ENCODE results near the gene TH. TPM values are rescaled to one million over a fixed set of nuclear protein-coding genes. Genes with fewer than 3 reads are reported as not detected.
A peak's percentile ranks its signal among the peaks of the same experiment; 100 is the strongest.
"Not testable (repeated sequence)": the region's sequence is repeated elsewhere in the genome, so short reads cannot be mapped to it uniquely, and the experiment has no call there.

Gene TH
- total RNA-seq, 2 donors from 2014 or later: not detected

DNA sequence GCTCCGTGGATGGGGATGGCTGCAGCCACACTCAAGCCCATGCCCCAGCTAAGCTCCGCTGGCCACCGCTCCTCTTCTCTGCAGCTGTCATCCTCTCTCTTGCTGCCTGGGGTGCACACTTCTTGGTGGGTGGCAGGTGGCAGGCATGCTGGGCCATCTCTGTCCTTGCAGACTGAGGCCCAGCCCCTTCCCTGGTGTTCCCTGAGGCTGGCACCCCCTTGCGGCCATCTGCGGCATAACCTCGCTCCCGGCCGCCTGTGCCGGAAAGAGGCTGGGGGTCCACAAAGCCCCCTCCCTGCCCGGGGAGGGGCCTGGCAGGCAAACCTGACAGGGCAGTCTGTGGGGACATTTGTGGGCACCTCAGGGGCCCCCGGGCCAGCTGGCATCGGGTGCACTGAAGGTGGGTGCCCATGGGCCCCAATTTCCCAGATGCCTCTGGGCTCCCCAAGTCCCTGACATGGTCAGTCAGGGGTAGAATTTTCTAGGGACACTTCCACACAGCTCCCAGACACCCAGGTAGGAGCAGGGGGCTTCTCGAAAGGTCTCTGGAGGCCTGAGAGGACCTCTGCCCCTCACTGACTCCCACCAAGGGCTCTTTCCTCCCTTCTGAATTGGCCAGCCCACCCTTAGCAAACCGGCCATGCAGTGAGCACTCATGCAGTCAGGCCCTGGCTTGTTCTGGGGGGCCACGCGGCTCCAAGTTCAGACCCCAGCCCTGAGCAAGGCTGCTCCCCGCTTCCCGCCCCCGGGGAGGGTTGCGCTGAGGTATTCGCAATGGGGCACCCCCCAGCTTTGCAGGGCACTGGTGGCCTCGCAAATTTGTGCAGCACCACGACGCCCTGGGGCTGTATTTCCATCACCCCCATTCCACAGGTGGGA is 23.5 kb upstream of the TH start:
- Mint-ChIP-seq H3K27me3 (peaks cover 19% of the 10 kb centered on the region), H3K36me3 (ENCODE audit: low read depth) (no peaks in the 10 kb centered on the region), H3K9me3 (no peaks in the 10 kb centered on the region), H3K4me3 (no peak overlapping the region), H3K27ac (no peak overlapping the region), H3K4me1 (peaks cover 14% of the 10 kb centered on the region)
- ATAC-seq (replicated peaks): no peak

- not testable (repeated sequence) for H3K27ac Mint-ChIP-seq; ATAC-seq (replicated peaks); H3K4me3 Mint-ChIP-seq; H3K9me3 Mint-ChIP-seq; H3K36me3 Mint-ChIP-seq (ENCODE audit: low read depth)
- peaks cover 23% of the 10 kb centered on the region for H3K27me3 Mint-ChIP-seq
- peaks cover 14% of the 10 kb centered on the region for H3K4me1 Mint-ChIP-seq
Observed at GRCh38 chr11:2193888-2194595, 22.4 kb upstream of the TH start.

GRCh38 chr11:2193099-2193887 is 21.7 kb upstream of the TH start:
- peaks cover 23% of the 10 kb centered on the region for H3K27me3 Mint-ChIP-seq
- no peaks in the 10 kb centered on the region for H3K36me3 Mint-ChIP-seq (ENCODE audit: low read depth)
- no peak overlapping the region for H3K4me3 Mint-ChIP-seq
- no peak for ATAC-seq (replicated peaks)
- no peak overlapping the region for H3K27ac Mint-ChIP-seq
- peaks cover 14% of the 10 kb centered on the region for H3K4me1 Mint-ChIP-seq
- H3K9me3 Mint-ChIP-seq: no peaks in the 10 kb centered on the region

DNA sequence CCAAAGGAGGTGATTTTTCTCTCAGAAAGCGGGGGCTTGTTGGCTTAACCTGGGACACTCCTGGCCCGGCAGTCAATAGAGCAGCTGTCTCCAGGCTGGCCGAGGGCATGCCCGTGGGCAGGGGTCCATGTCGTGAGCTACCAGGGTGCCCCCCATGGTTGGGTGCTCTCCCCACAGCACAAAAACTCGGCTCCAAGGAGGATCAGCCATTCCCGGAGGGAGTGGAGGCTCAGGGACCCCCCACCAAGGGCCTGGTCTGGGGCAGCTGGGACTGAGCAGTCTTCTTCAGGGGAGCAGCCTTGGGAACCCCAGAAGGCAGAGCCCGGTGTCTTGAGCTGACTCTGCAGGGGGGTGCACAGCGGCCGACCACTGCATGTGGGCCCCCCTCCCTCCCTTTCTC is 20.8 kb upstream of the TH start:
- ATAC-seq (replicated peaks): no peak
- Mint-ChIP-seq H3K4me1 (peaks cover 14% of the 10 kb centered on the region), H3K27ac (no peak overlapping the region), H3K4me3 (no peak overlapping the region), H3K36me3 (ENCODE audit: low read depth) (no peaks in the 10 kb centered on the region), H3K9me3 (no peaks in the 10 kb centered on the region), H3K27me3 (peaks cover 23% of the 10 kb centered on the region)

GRCh38 chr11:2191883-2192282 is 20.3 kb upstream of the TH start:
- Mint-ChIP-seq H3K36me3 (ENCODE audit: low read depth) (no peaks in the 10 kb centered on the region), H3K9me3 (no peaks in the 10 kb centered on the region), H3K27ac (no peak overlapping the region), H3K27me3 (peaks cover 20% of the 10 kb centered on the region), H3K4me1 (peaks cover 10% of the 10 kb centered on the region), H3K4me3 (no peak overlapping the region)
- ATAC-seq (replicated peaks): no peak

DNA sequence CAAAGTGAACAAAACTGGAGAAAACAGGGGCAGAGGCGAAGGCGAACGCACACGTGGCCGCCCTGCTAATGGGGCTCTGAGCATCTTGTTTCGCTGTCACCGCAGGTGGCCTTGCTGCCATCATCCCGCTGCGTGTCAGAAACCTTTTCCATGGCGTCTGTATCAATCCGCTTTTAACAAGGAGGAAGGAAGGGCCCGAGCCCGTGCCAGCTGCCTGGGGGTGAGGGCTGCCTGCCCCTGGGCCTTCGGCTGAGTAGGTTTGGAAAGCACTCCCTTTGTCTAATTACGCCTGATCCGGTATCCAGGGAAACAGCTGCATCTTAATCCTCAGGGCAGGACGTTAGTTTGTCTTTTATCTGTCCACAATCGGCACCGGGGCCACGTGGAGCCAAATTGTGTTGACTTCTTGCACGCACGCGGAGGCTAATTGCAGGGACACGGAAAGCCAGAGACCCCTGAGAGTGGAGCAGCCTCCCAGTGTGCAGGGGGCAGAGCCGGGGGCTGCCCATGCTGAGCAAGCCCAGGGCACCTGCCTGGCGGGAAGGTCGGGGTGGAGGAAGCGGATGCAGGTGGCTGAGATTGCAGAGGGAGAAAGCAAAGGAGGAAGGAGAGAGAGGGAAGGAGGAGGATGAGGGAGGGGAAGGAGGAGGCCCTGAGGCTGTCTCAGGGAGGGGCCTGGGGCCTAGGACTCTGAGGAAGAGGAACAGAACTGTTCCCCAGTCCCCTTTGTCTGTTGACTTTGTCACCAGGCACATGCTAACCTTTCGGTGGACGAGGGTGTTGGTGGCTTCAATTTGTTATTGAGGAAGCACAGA is 19.2 kb upstream of the TH start:
- H3K27ac Mint-ChIP-seq: no peak overlapping the region
- H3K36me3 Mint-ChIP-seq (ENCODE audit: low read depth): no peaks in the 10 kb centered on the region
- no peaks in the 10 kb centered on the region for H3K4me1 Mint-ChIP-seq
- peaks cover 11% of the 10 kb centered on the region for H3K27me3 Mint-ChIP-seq
- no peak overlapping the region for H3K4me3 Mint-ChIP-seq
- ATAC-seq (replicated peaks): no peak
- H3K9me3 Mint-ChIP-seq: no peaks in the 10 kb centered on the region

- Mint-ChIP-seq H3K36me3 (ENCODE audit: low read depth) (no peaks in the 10 kb centered on the region), H3K27me3 (peaks cover 13% of the 10 kb centered on the region)
- ATAC-seq (replicated peaks): no peak
Observed at GRCh38 chr11:2189938-2190656, 18.5 kb upstream of the TH start.

DNA sequence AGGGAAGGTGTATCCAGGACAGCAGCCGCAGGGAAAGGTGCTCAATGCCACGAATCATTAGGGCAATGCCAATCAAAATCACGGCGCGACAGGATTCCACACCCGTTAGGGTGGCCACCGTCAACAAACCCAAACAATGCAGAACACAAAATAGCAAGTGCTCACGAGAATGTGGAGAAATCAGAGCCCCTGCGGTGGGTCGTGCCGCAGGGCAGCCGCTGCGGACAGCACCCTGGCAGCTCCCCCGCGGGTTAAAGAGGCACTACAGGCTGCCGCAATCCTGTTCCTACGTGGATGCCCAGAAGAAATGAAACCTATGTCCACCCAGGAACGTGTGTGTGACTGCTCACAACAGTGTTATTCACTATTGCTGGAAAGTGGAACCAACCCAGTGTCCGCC is 17.1 kb upstream of the TH start:
- Mint-ChIP-seq H3K36me3 (ENCODE audit: low read depth) (no peaks in the 10 kb centered on the region), H3K4me1 (no peaks in the 10 kb centered on the region), H3K27me3 (peaks cover 18% of the 10 kb centered on the region), H3K27ac (no peak overlapping the region), H3K4me3 (no peak overlapping the region), H3K9me3 (no peaks in the 10 kb centered on the region)
- ATAC-seq (replicated peaks): no peak

More at GRCh38 chr11:2189938-2190656, 18.5 kb upstream of the TH start:
- no peaks in the 10 kb centered on the region for H3K9me3 Mint-ChIP-seq
- no peaks in the 10 kb centered on the region for H3K4me1 Mint-ChIP-seq
- no peak overlapping the region for H3K4me3 Mint-ChIP-seq
- H3K27ac Mint-ChIP-seq: no peak overlapping the region

DNA sequence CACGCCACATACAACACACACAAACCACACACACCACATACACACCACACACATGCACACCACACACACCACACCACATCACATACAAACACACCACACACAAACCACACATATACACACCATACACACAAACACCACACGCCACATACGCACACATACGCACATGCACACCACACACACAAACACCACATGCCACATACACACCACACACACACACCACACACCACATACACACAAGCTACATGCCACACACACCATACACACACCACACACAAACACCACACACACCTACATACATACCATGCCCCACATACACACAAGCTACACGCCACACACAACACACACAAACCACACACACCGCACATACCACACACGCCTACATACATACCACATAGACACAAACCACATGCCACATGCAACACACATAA is 15.7 kb upstream of the TH start:
- Mint-ChIP-seq H3K27ac (no peak overlapping the region), H3K9me3 (no peaks in the 10 kb centered on the region), H3K36me3 (ENCODE audit: low read depth) (no peaks in the 10 kb centered on the region), H3K4me3 (no peak overlapping the region), H3K27me3 (peaks cover 21% of the 10 kb centered on the region), H3K4me1 (peaks cover 4% of the 10 kb centered on the region)
- no peak for ATAC-seq (replicated peaks)

DNA sequence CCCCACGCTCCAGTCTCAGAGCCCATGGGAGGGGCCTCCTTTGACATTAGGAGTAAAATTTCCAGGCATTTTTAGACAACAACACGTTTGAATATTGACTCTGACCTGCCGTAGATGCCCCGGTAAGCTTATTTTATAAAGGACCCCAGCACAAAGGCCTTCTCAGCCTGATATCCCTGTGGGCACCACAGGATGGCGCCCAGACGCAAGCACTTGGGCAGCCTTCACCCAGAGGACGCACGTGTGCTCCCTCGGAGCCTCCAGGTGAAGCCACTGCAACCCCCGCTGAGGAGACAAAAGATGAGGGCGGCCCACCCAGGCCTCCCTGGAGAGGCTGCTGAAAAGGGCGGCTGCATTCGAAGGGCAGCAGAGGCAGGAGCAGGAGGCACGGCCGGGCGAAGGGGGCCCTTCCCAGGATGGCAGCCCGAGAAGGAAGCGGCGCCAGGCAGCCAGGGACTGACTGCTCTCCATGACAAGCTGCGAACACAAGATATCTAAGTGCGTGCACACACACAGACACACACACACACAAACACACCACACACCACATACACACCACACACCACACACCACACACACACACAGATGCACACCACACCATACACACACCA is 15.2 kb upstream of the TH start:
- Mint-ChIP-seq H3K4me1 (peaks cover 4% of the 10 kb centered on the region), H3K27me3 (peaks cover 21% of the 10 kb centered on the region), H3K4me3 (no peak overlapping the region), H3K27ac (no peak overlapping the region), H3K9me3 (no peaks in the 10 kb centered on the region), H3K36me3 (ENCODE audit: low read depth) (no peaks in the 10 kb centered on the region)
- ATAC-seq (replicated peaks): peak; percentile 57

GRCh38 chr11:2185324-2186085 is 13.9 kb upstream of the TH start:
- Mint-ChIP-seq H3K27me3 (peaks cover 16% of the 10 kb centered on the region), H3K4me3 (no peak overlapping the region), H3K27ac (no peak overlapping the region), H3K4me1 (peaks cover 4% of the 10 kb centered on the region), H3K36me3 (ENCODE audit: low read depth) (no peaks in the 10 kb centered on the region), H3K9me3 (no peaks in the 10 kb centered on the region)
- ATAC-seq (replicated peaks): no peak

- H3K9me3 Mint-ChIP-seq: no peaks in the 10 kb centered on the region
- peaks cover 10% of the 10 kb centered on the region for H3K27me3 Mint-ChIP-seq
- no peak for ATAC-seq (replicated peaks)
- H3K36me3 Mint-ChIP-seq (ENCODE audit: low read depth): no peaks in the 10 kb centered on the region
- no peak overlapping the region for H3K4me3 Mint-ChIP-seq
- H3K27ac Mint-ChIP-seq: no peak overlapping the region
- peaks cover 4% of the 10 kb centered on the region for H3K4me1 Mint-ChIP-seq
Observed at GRCh38 chr11:2182692-2183474, 11.3 kb upstream of the TH start.
